Measurements from ENCODE around the gene CERT1. TPM values are rescaled to one million over a fixed set of nuclear protein-coding genes. Genes with fewer than 3 reads are reported as not detected.

CERT1 gene
- total and polyA plus RNA-seq, 9 of the 15 experiments (the other 6 are each of a cell fraction or from before 2014, with no cell fraction given): 3.4 to 24.7 (median 9.8) TPM

- H3K9me1 ChIP-seq (ENCODE audit: control insufficient read depth, insufficient read depth, low read length): no peaks in the 10 kb centered on the region
- H3K4me1 ChIP-seq (replicated peaks in 1 of 2; ENCODE audit: control insufficient read depth in 2 of 2, insufficient read depth in 2 of 2, low read length in 2 of 2): no peaks in the 10 kb centered on the region
- no peaks in the 10 kb centered on the region for H4K20me1 ChIP-seq (replicated peaks; ENCODE audit: control insufficient read depth, insufficient read depth, low read length)
- no peak for TF ChIP-seq EWSR1 (IDR thresholded peaks at IDR 0.05; ENCODE audit: borderline replicate concordance, low read depth, partially characterized antibody)
- TF ChIP-seq ZNF609 (CRISPR knock-in tag; IDR thresholded peaks at IDR 0.05; ENCODE audit: borderline replicate concordance): no peak
- no peak for TF ChIP-seq ZNF197 (CRISPR knock-in tag; IDR thresholded peaks at IDR 0.05; ENCODE audit: low read depth)
- no peak for TF ChIP-seq CCAR2 (IDR thresholded peaks at IDR 0.05; ENCODE audit: low read depth, low read length)
- TF ChIP-seq ZNF408 (CRISPR knock-in tag; IDR thresholded peaks at IDR 0.05; ENCODE audit: low read depth): no peak
- no peak for TF ChIP-seq ZNF282 (CRISPR knock-in tag; IDR thresholded peaks at IDR 0.05)
- no peak for TF ChIP-seq NR4A1 (CRISPR knock-in tag; IDR thresholded peaks at IDR 0.05)
- TF ChIP-seq NR4A1 (tag; IDR thresholded peaks at IDR 0.05): no peak
- no peak for TF ChIP-seq U2AF1 (optimal IDR thresholded peaks at IDR 0.05; ENCODE audit: low read depth, low read length)
- TF ChIP-seq E2F6 (IDR thresholded peaks at IDR 0.05; ENCODE audit: borderline replicate concordance in 1 of 2, extremely low read depth in 1 of 2, insufficient read depth in 1 of 2, insufficient read length in 1 of 2, low read depth in 1 of 2, low read length in 1 of 2, poor library complexity in 1 of 2, severe bottlenecking in 1 of 2): no peak
- TF ChIP-seq HCFC1 (IDR thresholded peaks at IDR 0.05; ENCODE audit: low read depth, low read length): no peak
- no peak for TF ChIP-seq JUNB (CRISPR knock-in tag; conservative IDR thresholded peaks at IDR 0.05)
- no peak overlapping the region for H3K9ac ChIP-seq (ENCODE audit: insufficient read depth in 1 of 2, low read depth in 2 of 2, low read length in 2 of 2)
- H3K4me3 ChIP-seq: no peak overlapping the region
- in situ Hi-C loops (cut with MboI) (no loop called here), intact Hi-C loops (cut with micrococcal nuclease) (no loop called here)
- no peak for FAIRE-seq
- ATAC-seq: no peak
- H3K79me2 ChIP-seq (ENCODE audit: control insufficient read depth, insufficient read depth, low read length): no peaks in the 10 kb centered on the region
- H3K36me3 ChIP-seq (ENCODE audit: control insufficient read depth, insufficient read depth, low read length): peaks cover 43% of the 10 kb centered on the region
- H3K27me3 ChIP-seq (ENCODE audit: control insufficient read depth in 2 of 2, insufficient read depth in 2 of 2, low read length in 2 of 2): no peaks in the 10 kb centered on the region
- no peaks in the 10 kb centered on the region for H3K9me3 ChIP-seq (replicated peaks; ENCODE audit: control insufficient read depth, insufficient read depth, low read depth, low read length)
- H3K4me2 ChIP-seq (ENCODE audit: insufficient read depth, low read length): no peak overlapping the region
- CTCF ChIA-PET (ENCODE audit: low intra/inter-chr PET ratio): no interaction called here
- BruUV-seq (replicated peaks): no TSS peak
- POLR2A ChIA-PET: no interaction called here
- no peak for DNase-seq (ENCODE audit: extremely low read depth in 1 of 4, low spot score in 3 of 4)
- WGBS (ENCODE audit: insufficient coverage, low coverage, missing lambda C conversion rate): 92% methylated on average over 2 of the region's 2 CpGs
- no peak overlapping the region for H2AFZ ChIP-seq (ENCODE audit: low read depth, low read length)
- no peak overlapping the region for H3K27ac ChIP-seq (ENCODE audit: extremely low read depth, low read depth, low read length)
Measured at GRCh38 chr5:75552764-75553163, 41.3 kb upstream of the CERT1 start.
